Lung (tissue), 12 donors: ENCODE results near the gene C22orf31. TPM values are rescaled to one million over a fixed set of nuclear protein-coding genes. Genes with fewer than 3 reads are reported as not detected.

Experiments used
- ATAC-seq: fragments of 200-7000 bp; cut with Tn5 transposase; one replicate; pipeline ENCODE4 v1.9.1; 2020; ENCODE audit warnings: moderate number of reproducible peaks; ENCODE audit not compliant: insufficient read depth, low FRiP score
- DNase-seq, 3 donors: peaks; one replicate each; pipeline ENCODE4 v3.0.0-alpha.2; 2013 to 2017
- H3K27ac ChIP-seq, 2 donors: one replicate each; pipeline ENCODE4 v1.5.1; 2013; ENCODE audit warnings: mild to moderate bottlenecking in 2 of 2, moderate library complexity in 2 of 2, control low read depth in 1 of 2, inconsistent platforms in 1 of 2, low read depth in 1 of 2, low read length in 1 of 2
- H3K27me3 ChIP-seq, 3 donors: one replicate each; pipeline ENCODE4 v1.5.1; 2013; ENCODE audit warnings: low read length in 2 of 3; ENCODE audit not compliant: control insufficient read depth in 3 of 3, insufficient read depth in 3 of 3
- H3K36me3 ChIP-seq, 4 donors: one replicate each; pipeline ENCODE4 v1.5.1; 2013; ENCODE audit warnings: low read length in 4 of 4, mild to moderate bottlenecking in 1 of 4, moderate library complexity in 1 of 4; ENCODE audit not compliant: control insufficient read depth in 4 of 4, insufficient read depth in 4 of 4
- H3K4me1 ChIP-seq, 5 donors: one replicate each; pipeline ENCODE4 v1.5.1; 2013; ENCODE audit warnings: low read length in 5 of 5, mild to moderate bottlenecking in 2 of 5, moderate library complexity in 1 of 5; ENCODE audit not compliant: control insufficient read depth in 5 of 5, insufficient read depth in 5 of 5
- H3K4me3 ChIP-seq: one replicate; pipeline ENCODE4 v1.5.1; 2013; ENCODE audit warnings: mild to moderate bottlenecking, control low read depth, moderate library complexity
- H3K9ac ChIP-seq, 2 donors: one replicate each; pipeline ENCODE4 v1.5.1; 2013; ENCODE audit warnings: low read length in 2 of 2, control low read depth in 1 of 2; ENCODE audit not compliant: insufficient read depth in 1 of 2
- H3K9me3 ChIP-seq, 4 donors: one replicate each; pipeline ENCODE4 v1.5.1; 2013; ENCODE audit warnings: low read length in 3 of 4, mild to moderate bottlenecking in 1 of 4, moderate library complexity in 1 of 4; ENCODE audit not compliant: control insufficient read depth in 4 of 4, insufficient read depth in 3 of 4
- CTCF ChIP-seq: IDR thresholded peaks from 2 replicates; pipeline ENCODE4 v1.5.1; 2012; ENCODE audit warnings: mild to moderate bottlenecking; ENCODE audit errors: control extremely low read depth, extremely low read depth
- WGBS, 2 donors: extraction: QIAGEN DNeasy Blood & Tissue Kit; methylation state at CpG; one replicate each; pipeline ENCODE4 v1.1.7; 2013; 5-methylcytosine and 5-hydroxymethylcytosine counted together
- polyA plus RNA-seq, 2 donors: library from polyadenylated mRNA; stranded (reverse); fragments of 200-250 nt; gene quantifications; one replicate each; pipeline ENCODE4 v1.2.1, GENCODE V29; 2013
- total RNA-seq, 2 donors: library from RNA; depleted of rRNA in 1 of 2; stranded (reverse); fragments of >200 nt in 1 of 2; gene quantifications; one replicate each; pipeline ENCODE4 v1.2.1, GENCODE V29; 2014 to 2021
- donor health status: control.
- donor health status: control.
- donor health status: Bipolar disorder and iron deficiency.
- donor health status: healthy.
- donor health status: DM: yes; HTN: yes; CAD: no.

C22orf31 gene
- total and polyA plus RNA-seq, 4 donors: 0.07 to 0.30 TPM; not detected in 2

GRCh38 chr22:29053048-29053702 is 8.5 kb downstream of the C22orf31 start:
- 94 to 96% methylated on average over 8 of the region's 8 CpGs for whole genome bisulfite sequencing, 2 donors
- no peak overlapping the region for H3K9ac ChIP-seq
- no peak overlapping the region for H3K4me3 ChIP-seq
- no peaks in the 10 kb centered on the region for H3K27me3 ChIP-seq
- DNase-seq: no peak
- peaks cover 0 to 24% (median 9%) of the 10 kb centered on the region in 4 donors for H3K36me3 ChIP-seq
- H3K4me1 ChIP-seq: peaks cover 0 to 6% (median 0%) of the 10 kb centered on the region in 5 donors
- ATAC-seq: no peak
- no peaks in the 10 kb centered on the region for H3K9me3 ChIP-seq
- H3K27ac ChIP-seq: no peak overlapping the region
- TF ChIP-seq CTCF: no peak

GRCh38 chr22:29050457-29050856 is 11.2 kb downstream of the C22orf31 start:
- no peak for ATAC-seq
- Histone ChIP-seq H3K9me3 (no peaks in the 10 kb centered on the region), H3K36me3 (peaks cover 3 to 32% (median 16%) of the 10 kb centered on the region in 4 donors), H3K4me3 (no peak overlapping the region), H3K9ac (no peak overlapping the region), H3K4me1 (peaks cover 0 to 3% (median 0%) of the 10 kb centered on the region in 5 donors), H3K27me3 (no peaks in the 10 kb centered on the region), H3K27ac (no peak overlapping the region)
- no peak for DNase-seq
- WGBS, 2 donors: 95 to 97% methylated on average over 23 to 24 of the region's 24 CpGs
- TF ChIP-seq CTCF: no peak

DNA sequence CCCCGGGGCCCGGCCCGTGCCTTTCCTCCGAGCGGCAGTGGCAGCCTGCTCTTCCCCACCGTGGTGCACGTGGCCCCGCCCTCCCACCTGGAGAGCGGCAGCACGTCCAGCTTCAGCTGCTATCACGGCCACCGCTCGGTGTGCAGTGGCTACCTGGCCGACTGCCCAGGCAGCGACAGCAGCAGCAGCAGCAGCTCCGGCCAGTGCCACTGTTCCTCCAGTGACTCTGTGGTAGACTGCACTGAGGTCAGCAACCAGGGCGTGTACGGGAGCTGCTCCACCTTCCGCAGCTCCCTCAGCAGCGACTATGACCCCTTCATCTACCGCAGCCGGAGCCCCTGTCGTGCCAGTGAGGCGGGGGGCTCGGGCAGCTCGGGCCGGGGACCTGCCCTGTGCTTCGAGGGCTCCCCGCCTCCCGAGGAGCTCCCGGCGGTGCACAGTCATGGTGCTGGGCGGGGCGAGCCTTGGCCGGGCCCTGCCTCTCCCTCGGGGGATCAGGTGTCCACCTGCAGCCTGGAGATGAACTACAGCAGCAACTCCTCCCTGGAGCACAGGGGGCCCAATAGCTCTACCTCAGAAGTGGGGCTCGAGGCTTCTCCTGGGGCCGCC is 11.9 kb downstream of the C22orf31 start:
- DNase-seq (no peak), ATAC-seq (no peak)
- no peak for TF ChIP-seq CTCF
- no peaks in the 10 kb centered on the region for H3K4me1 ChIP-seq
- H3K27me3 ChIP-seq: no peaks in the 10 kb centered on the region
- no peaks in the 10 kb centered on the region for H3K9me3 ChIP-seq
- no peak overlapping the region for H3K27ac ChIP-seq
- H3K4me3 ChIP-seq: no peak overlapping the region
- H3K36me3 ChIP-seq: peaks cover 3 to 34% (median 17%) of the 10 kb centered on the region in 4 donors
- WGBS, 2 donors: 94% methylated on average over 38 of the region's 38 CpGs
- no peak overlapping the region for H3K9ac ChIP-seq
